Tibial artery (tissue), 4 donors: ENCODE data around the gene TMEM240.

Experiments
- DNase-seq, 2 donors: peaks; one replicate each; pipeline ENCODE4 v3.0.0-alpha.2; 2019
- H3K27ac ChIP-seq, 2 donors: fragments of 200-600 bp; sonication (generic) in 1 of 2; 1 replicate in 1 of 2; 2 replicates in 1 of 2; pipeline ENCODE4 v1.5.1; 2018 to 2019; ENCODE audit warnings: mild to moderate bottlenecking in 1 of 2
- H3K27me3 ChIP-seq, 2 donors: fragments of 200-600 bp; sonication (generic) in 1 of 2; one replicate each; pipeline versions ENCODE4 v1.5.1 to v1.6.0; 2016 to 2019
- H3K36me3 ChIP-seq, 3 donors: fragments of 200-600 bp; sonication (generic) in 2 of 3; one replicate each; pipeline ENCODE4 v1.5.1; 2016 to 2019; ENCODE audit warnings: mild to moderate bottlenecking in 2 of 3
- H3K4me1 ChIP-seq, 4 donors: fragments of 200-600 bp; sonication (generic) in 2 of 4; 1 replicate in 3 of 4; 2 replicates in 1 of 4; pipeline ENCODE4 v1.5.1; 2016 to 2019
- H3K4me3 ChIP-seq, 2 donors: fragments of 200-600 bp; sonication (generic) in 1 of 2; 1 replicate in 1 of 2; 2 replicates in 1 of 2; pipeline ENCODE4 v1.5.1; 2018 to 2019; ENCODE audit warnings: mild to moderate bottlenecking in 2 of 2
- H3K9me3 ChIP-seq, 3 donors: fragments of 200-600 bp; sonication (generic) in 1 of 3; one replicate each; pipeline ENCODE4 v1.5.1; 2016 to 2019
- intact Hi-C: fragments of 100-400 bp; cut with DNase I; formaldehyde crosslinking; loops from one replicate; pipeline ENCODE4 v1.15.0; 2023; ENCODE audit warnings: low total_unique reads
- TF ChIP-seq, protein P1 (sequence below), 2 experiments: fragments of 200-600 bp in 1 of 2; fragments of 450-650 bp in 1 of 2; IDR thresholded peaks; one replicate each; pipeline ENCODE4 v1.5.1; 2017 to 2019; ENCODE audit warnings: antibody characterized with exemption in 2 of 2, mild to moderate bottlenecking in 1 of 2, moderate library complexity in 1 of 2

Gene TMEM240

DNA sequence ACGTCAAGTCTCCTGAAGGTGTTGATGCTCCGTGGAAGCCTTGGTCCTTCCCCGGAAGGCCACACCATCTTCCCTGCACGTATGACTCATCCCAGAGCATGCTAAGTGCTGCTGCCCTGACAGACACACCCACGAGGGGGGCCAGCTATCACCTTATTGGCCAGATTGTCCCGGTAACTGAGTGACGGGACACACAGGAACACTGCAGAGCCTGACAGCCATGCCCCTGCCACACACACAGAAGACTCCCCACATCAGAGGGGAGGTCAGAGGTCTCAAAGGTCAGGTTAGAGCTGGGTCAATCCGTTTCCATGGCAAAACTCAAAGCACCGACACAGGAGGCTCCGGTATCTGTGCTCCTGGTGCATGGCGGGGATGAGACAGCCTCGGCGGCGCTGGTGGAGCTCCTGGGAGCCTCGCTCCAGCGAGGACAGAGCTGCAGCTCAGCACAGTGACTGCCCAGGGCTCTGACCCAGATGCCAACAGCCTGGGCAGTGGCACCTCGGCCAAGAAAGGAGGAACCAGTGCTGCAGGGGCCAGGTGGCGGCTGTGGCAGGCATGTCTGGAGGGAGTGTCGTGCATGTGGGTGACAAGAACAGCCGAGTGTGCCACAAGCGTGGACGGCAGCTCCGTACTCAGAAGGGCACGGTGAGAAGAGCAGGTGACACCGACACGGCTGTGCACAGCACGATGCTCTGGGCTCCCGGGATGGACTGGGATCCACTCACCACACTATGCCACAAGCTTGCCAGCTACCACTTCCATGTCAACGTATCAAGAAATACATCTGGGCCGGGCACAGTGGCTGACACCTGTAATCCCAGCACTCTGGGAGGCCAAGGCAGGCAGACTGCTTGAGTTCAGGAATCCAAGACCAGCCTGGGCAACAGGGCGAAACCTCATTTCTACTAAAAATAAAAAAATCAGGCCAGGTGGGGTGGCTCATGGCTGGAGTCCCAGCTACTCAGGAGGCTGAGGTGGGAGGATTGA is 14.8 kb upstream of the TMEM240 start:
- H3K27ac ChIP-seq = no peak overlapping the region
- H3K9me3 ChIP-seq = no peaks in the 10 kb centered on the region
- H3K4me1 ChIP-seq = peaks cover 0 to 15% (median 11%) of the 10 kb centered on the region in 4 donors
- TF ChIP-seq, protein P1, sequence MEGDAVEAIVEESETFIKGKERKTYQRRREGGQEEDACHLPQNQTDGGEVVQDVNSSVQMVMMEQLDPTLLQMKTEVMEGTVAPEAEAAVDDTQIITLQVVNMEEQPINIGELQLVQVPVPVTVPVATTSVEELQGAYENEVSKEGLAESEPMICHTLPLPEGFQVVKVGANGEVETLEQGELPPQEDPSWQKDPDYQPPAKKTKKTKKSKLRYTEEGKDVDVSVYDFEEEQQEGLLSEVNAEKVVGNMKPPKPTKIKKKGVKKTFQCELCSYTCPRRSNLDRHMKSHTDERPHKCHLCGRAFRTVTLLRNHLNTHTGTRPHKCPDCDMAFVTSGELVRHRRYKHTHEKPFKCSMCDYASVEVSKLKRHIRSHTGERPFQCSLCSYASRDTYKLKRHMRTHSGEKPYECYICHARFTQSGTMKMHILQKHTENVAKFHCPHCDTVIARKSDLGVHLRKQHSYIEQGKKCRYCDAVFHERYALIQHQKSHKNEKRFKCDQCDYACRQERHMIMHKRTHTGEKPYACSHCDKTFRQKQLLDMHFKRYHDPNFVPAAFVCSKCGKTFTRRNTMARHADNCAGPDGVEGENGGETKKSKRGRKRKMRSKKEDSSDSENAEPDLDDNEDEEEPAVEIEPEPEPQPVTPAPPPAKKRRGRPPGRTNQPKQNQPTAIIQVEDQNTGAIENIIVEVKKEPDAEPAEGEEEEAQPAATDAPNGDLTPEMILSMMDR (IDR thresholded peaks at IDR 0.05) = no peak
- H3K4me3 ChIP-seq = no peak overlapping the region
- no peak for DNase-seq
- intact Hi-C loops = no loop called here
- peaks cover 0 to 15% (median 5%) of the 10 kb centered on the region in 3 donors for H3K36me3 ChIP-seq
- no peaks in the 10 kb centered on the region for H3K27me3 ChIP-seq

DNA sequence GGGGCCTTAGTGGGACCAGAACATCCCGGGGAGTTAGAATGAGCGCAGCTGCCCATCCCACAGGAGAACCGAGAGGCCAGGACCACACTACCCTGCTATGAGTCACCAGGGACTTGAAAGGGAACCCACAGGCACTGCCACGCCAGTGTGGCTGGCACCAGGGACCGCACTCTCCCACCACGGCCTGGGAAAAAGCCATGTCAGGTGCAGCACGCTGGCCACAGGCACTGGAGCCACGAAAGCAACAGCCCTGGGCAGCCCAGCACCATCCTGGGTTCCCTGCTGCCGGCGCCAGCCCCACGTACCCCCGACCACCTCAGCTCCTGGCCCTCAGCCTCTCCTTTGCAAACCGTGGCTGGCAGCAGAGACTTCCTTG is 14.1 kb upstream of the TMEM240 start:
- H3K36me3 ChIP-seq = peaks cover 0 to 10% (median 0%) of the 10 kb centered on the region in 3 donors
- H3K4me3 ChIP-seq = no peak overlapping the region
- no peak overlapping the region for H3K27ac ChIP-seq
- intact Hi-C loops = no loop called here
- H3K4me1 ChIP-seq = peaks cover 0 to 18% (median 12%) of the 10 kb centered on the region in 4 donors
- DNase-seq = no peak
- H3K27me3 ChIP-seq = no peaks in the 10 kb centered on the region
- TF ChIP-seq, protein P1 (IDR thresholded peaks at IDR 0.05) = no peak
- H3K9me3 ChIP-seq = no peaks in the 10 kb centered on the region

DNA sequence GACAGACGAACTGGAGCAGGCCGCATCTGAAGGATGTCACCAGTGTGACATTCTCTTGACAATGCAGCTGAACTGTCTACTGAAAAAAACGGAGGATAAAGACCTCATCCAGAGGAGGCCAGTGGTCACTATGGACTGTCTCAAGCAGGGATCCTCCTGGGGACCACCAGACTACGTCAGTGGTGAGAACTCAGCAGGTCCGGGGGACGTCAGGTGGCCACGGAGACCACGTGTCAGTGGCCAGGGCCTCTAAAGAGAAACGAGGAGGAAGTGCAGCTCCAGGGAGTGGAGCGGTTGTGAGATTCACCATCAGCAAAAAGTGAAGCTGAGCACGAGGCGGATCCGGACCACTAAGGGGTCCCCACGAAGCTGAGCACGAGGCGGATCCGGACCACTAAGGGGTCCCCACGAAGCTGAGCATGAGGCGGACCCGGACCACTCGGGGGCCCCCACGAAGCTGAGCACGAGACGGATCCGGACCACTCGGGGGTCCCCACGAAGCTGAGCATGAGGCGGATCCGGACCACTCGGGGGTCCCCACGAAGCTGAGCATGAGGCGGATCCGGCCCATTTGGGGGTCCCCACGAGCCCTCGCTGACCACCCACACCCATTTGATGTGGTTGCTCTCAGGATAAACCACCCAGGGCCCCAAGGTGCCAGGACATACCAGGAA is 13.5 kb upstream of the TMEM240 start:
- intact Hi-C loops = no loop called here
- TF ChIP-seq, protein P1 (IDR thresholded peaks at IDR 0.05) = no peak
- H3K36me3 ChIP-seq = peaks cover 0 to 10% (median 0%) of the 10 kb centered on the region in 3 donors
- no peak overlapping the region for H3K27ac ChIP-seq
- H3K4me3 ChIP-seq = no peak overlapping the region
- no peaks in the 10 kb centered on the region for H3K27me3 ChIP-seq
- H3K4me1 ChIP-seq = peaks cover 0 to 22% (median 12%) of the 10 kb centered on the region in 4 donors
- DNase-seq = no peak
- no peaks in the 10 kb centered on the region for H3K9me3 ChIP-seq

DNA sequence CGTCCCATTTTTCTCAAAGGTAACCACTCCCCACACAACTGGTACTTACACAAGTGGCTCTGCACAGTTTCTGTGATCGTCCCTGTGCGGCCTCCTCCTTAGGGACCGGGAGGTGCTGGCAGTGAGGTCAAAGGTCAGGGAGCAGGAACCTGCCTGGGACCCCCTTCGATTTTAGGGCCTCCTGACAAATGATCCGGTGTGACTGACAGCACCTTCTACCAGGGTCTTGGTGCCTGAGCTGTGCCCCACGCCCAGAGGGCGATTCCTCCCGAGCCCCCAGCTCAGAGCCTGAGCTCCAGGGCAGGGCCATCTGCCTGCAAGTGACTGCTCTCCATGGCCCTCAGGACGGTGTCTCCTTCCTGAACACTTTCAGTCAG is 11.8 kb upstream of the TMEM240 start:
- Histone ChIP-seq H3K4me1 (peaks cover 0 to 22% (median 12%) of the 10 kb centered on the region in 4 donors), H3K4me3 (no peak overlapping the region), H3K9me3 (no peaks in the 10 kb centered on the region), H3K36me3 (peaks cover 0 to 14% (median 0%) of the 10 kb centered on the region in 3 donors), H3K27ac (no peak overlapping the region), H3K27me3 (no peaks in the 10 kb centered on the region)
- DNase-seq = no peak
- TF ChIP-seq, protein P1 (IDR thresholded peaks at IDR 0.05) = no peak
- intact Hi-C loops = no loop called here

DNA sequence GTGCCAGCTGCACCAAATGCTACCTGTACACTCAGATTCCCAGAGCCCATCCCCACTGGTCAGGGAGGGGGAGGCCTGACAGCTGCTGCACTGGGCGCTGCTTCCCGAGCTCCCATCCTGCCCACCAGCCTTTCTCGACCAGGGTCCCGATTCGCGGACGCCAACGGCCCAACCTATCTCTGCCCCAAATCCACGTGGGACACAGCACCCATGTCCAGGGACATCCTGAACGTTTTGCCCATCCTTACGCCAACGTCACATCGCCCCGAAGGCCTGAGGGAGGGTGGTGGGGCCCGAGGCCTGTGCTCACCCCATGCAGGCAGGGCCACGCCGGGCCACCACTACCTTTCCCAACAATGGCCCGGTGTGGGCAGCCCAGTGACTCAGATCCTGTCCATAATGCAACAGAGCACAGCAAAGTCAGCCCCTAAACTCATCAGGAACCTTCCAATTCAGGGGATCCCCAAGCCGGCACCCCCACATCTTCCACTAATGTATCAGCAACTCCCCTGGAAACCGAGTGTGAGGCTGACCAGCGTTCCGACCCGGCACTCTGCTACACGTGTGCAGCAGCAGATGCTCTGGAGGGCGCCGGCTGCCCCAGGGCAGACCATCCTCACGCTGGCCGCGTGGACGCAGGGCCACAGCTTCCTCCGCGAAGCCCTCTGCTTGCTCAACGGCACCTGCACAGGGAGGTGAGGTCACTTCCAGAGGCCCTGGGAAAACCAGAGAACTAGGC is 11.3 kb upstream of the TMEM240 start:
- intact Hi-C loops = no loop called here
- TF ChIP-seq, protein P1 (IDR thresholded peaks at IDR 0.05) = no peak
- no peaks in the 10 kb centered on the region for H3K27me3 ChIP-seq
- peaks cover 0 to 18% (median 0%) of the 10 kb centered on the region in 3 donors for H3K36me3 ChIP-seq
- H3K27ac ChIP-seq = no peak overlapping the region
- no peaks in the 10 kb centered on the region for H3K9me3 ChIP-seq
- no peak for DNase-seq
- H3K4me3 ChIP-seq = no peak overlapping the region
- peaks cover 0 to 22% (median 12%) of the 10 kb centered on the region in 4 donors for H3K4me1 ChIP-seq
